ENCODE data around the gene ANGPTL2. TPM values are rescaled to one million over a fixed set of nuclear protein-coding genes. Genes with fewer than 3 reads are reported as not detected.

ANGPTL2 gene
- total and polyA plus RNA-seq, 9 of the 15 experiments (the other 6 are each of a cell fraction or from before 2014, with no cell fraction given) = not detected

- no TSS peak for BruUV-seq (replicated peaks)
- Histone ChIP-seq H3K9me1 (ENCODE audit: control insufficient read depth, insufficient read depth, low read length) (no peaks in the 10 kb centered on the region), H3K27ac (ENCODE audit: extremely low read depth, low read depth, low read length) (no peak overlapping the region), H3K27me3 (ENCODE audit: control insufficient read depth in 2 of 2, insufficient read depth in 2 of 2, low read length in 2 of 2) (peaks cover 4 to 12% of the 10 kb centered on the region in 2 experiments; a peak in 3 of 5 replicates), H3K4me1 (replicated peaks in 1 of 2; ENCODE audit: control insufficient read depth in 2 of 2, insufficient read depth in 2 of 2, low read length in 2 of 2) (no peaks in the 10 kb centered on the region), H3K4me3 (no peak overlapping the region), H2AFZ (ENCODE audit: low read depth, low read length) (no peak overlapping the region), H3K9ac (ENCODE audit: insufficient read depth in 1 of 2, low read depth in 2 of 2, low read length in 2 of 2) (no peak overlapping the region), H4K20me1 (replicated peaks; ENCODE audit: control insufficient read depth, insufficient read depth, low read length) (no peaks in the 10 kb centered on the region), H3K4me2 (ENCODE audit: insufficient read depth, low read length) (no peak overlapping the region), H3K79me2 (ENCODE audit: control insufficient read depth, insufficient read depth, low read length) (no peaks in the 10 kb centered on the region), H3K36me3 (ENCODE audit: control insufficient read depth, insufficient read depth, low read length) (no peaks in the 10 kb centered on the region), H3K9me3 (replicated peaks; ENCODE audit: control insufficient read depth, insufficient read depth, low read depth, low read length) (no peaks in the 10 kb centered on the region)
- TF ChIP-seq ZNF77 (CRISPR knock-in tag; IDR thresholded peaks at IDR 0.05) (no peak), TAL1 (IDR thresholded peaks at IDR 0.05) (no peak), RBM22 (IDR thresholded peaks at IDR 0.05; ENCODE audit: low read depth, low read length, poor library complexity, severe bottlenecking) (no peak), TAF15 (IDR thresholded peaks at IDR 0.05; ENCODE audit: low read depth, low read length) (no peak), NCOA4 (IDR thresholded peaks at IDR 0.05; ENCODE audit: partially characterized antibody) (no peak), ATF6 (CRISPR knock-in tag; IDR thresholded peaks at IDR 0.05) (no peak), EP300 (IDR thresholded peaks at IDR 0.05; ENCODE audit: low read length) (no peak), ZNF518B (CRISPR knock-in tag; IDR thresholded peaks at IDR 0.05) (no peak), TEAD4 (IDR thresholded peaks at IDR 0.05; ENCODE audit: low read length) (no peak), TEAD4 (CRISPR knock-in tag; IDR thresholded peaks at IDR 0.05; ENCODE audit: borderline replicate concordance) (no peak), NFYB (IDR thresholded peaks at IDR 0.05; ENCODE audit: extremely low read depth, insufficient read length) (no peak)
- in situ Hi-C loops (cut with MboI) (no loop called here), intact Hi-C loops (cut with micrococcal nuclease) (loop anchor here (2.0 kb wide), 1 partner anchor 64 kb away; no protein-coding TSS in a partner anchor)
- CTCF ChIA-PET (ENCODE audit: low intra/inter-chr PET ratio) = no interaction called here
- WGBS (ENCODE audit: insufficient coverage, low coverage, missing lambda C conversion rate) = 7% methylated on average over 2 of the region's 2 CpGs
- DNase-seq (ENCODE audit: extremely low read depth in 1 of 4, low spot score in 3 of 4) = no peak
- FAIRE-seq = no peak
- no peak for ATAC-seq
- POLR2A ChIA-PET = no interaction called here
Observed at GRCh38 chr9:127064335-127064734, 58.1 kb downstream of the ANGPTL2 start.

All from K562 (cell line).